Neural cell (in vitro differentiated cells): ENCODE measurements around the gene CEACAM3. TPM values are rescaled to one million over a fixed set of nuclear protein-coding genes. Genes with fewer than 3 reads are reported as not detected.

ENCODE experiments used
- H2AFZ ChIP-seq: fragments of 200-600, 300-800 bp; sonication (generic), shearing (Covaris generic); 2 replicates; pipeline ENCODE4 v1.6.0; 2014; ENCODE audit warnings: low read depth, mild to moderate bottlenecking, antibody characterized with exemption, low read length, moderate library complexity
- H3F3A ChIP-seq: fragments of 200-600 bp; shearing (Covaris generic); 2 replicates; pipeline ENCODE4 v1.6.1; 2016; ENCODE audit warnings: mild to moderate bottlenecking, moderate library complexity, mixed read lengths, antibody characterized with exemption, low read length; ENCODE audit not compliant: insufficient read depth, poor library complexity, severe bottlenecking
- H3K27ac ChIP-seq: fragments of 200-600, 300-800 bp; sonication (generic), shearing (Covaris generic); 2 replicates; pipeline ENCODE4 v1.5.1; 2014; ENCODE audit warnings: mild to moderate bottlenecking, low read length, moderate library complexity
- H3K27me3 ChIP-seq: fragments of 300-800, 200-600 bp; sonication (generic), shearing (Covaris generic); 2 replicates; pipeline ENCODE4 v1.6.0; 2014; ENCODE audit warnings: mild to moderate bottlenecking, low read depth, low read length, moderate library complexity; ENCODE audit not compliant: insufficient read depth
- H3K36me3 ChIP-seq: fragments of 300-800, 200-600 bp; sonication (generic), shearing (Covaris generic); 2 replicates; pipeline ENCODE4 v1.5.1; 2014; ENCODE audit warnings: mild to moderate bottlenecking, antibody characterized with exemption, low read length, moderate library complexity; ENCODE audit not compliant: insufficient read depth
- H3K4me2 ChIP-seq: fragments of 300-800, 200-600 bp; sonication (generic), shearing (Covaris generic); 2 replicates; pipeline ENCODE4 v1.6.0; 2014; ENCODE audit warnings: mild to moderate bottlenecking, low read length
- H3K4me3 ChIP-seq: fragments of 300-800, 200-600 bp; sonication (generic), shearing (Covaris generic); 2 replicates; pipeline ENCODE4 v1.5.1; 2014; ENCODE audit warnings: mild to moderate bottlenecking, low read length, moderate library complexity
- H3K79me2 ChIP-seq: fragments of 200-600 bp; shearing (Covaris generic); replicated peaks from 2 replicates; pipeline ENCODE4 v1.6.0; 2014; ENCODE audit warnings: mild to moderate bottlenecking, low read length, moderate library complexity; ENCODE audit not compliant: insufficient read depth
- H3K9ac ChIP-seq: fragments of 300-800, 200-600 bp; sonication (generic), shearing (Covaris generic); 2 replicates; pipeline ENCODE4 v1.6.1; 2016; ENCODE audit warnings: mild to moderate bottlenecking, low read length, mixed read lengths
- H3K9me2 ChIP-seq: fragments of 200-600 bp; shearing (Covaris generic); 2 replicates; pipeline ENCODE4 v1.6.1; 2016; ENCODE audit warnings: mild to moderate bottlenecking, low read length, mixed read lengths; ENCODE audit not compliant: insufficient read depth
- H3K9me3 ChIP-seq: fragments of 200-600, 300-800 bp; sonication (generic), shearing (Covaris generic); 2 replicates; pipeline ENCODE4 v1.6.1; 2016; ENCODE audit warnings: mild to moderate bottlenecking, mixed run types, low read length, moderate library complexity, mixed read lengths
- H4K20me1 ChIP-seq: fragments of 200-600 bp; shearing (Covaris generic); 2 replicates; pipeline ENCODE4 v1.6.1; 2016; ENCODE audit warnings: mild to moderate bottlenecking, mixed run types; ENCODE audit not compliant: insufficient read depth
- CTCF ChIP-seq: fragments of 450-650 bp; IDR thresholded peaks from 2 replicates; pipeline ENCODE4 v1.5.1; 2014; ENCODE audit warnings: antibody characterized with exemption, mild to moderate bottlenecking, moderate library complexity; ENCODE audit not compliant: poor library complexity, severe bottlenecking
- EP300 ChIP-seq: fragments of 450-650 bp; conservative IDR thresholded peaks from 2 replicates; pipeline ENCODE4 v1.6.1; 2014; ENCODE audit warnings: antibody characterized with exemption, mild to moderate bottlenecking, moderate library complexity; ENCODE audit not compliant: poor library complexity, severe bottlenecking
- EZH2 ChIP-seq: fragments of 200-600, 300-800 bp; shearing (Covaris generic), sonication (generic); IDR thresholded peaks from 2 replicates; pipeline ENCODE4 v1.6.1; 2014; ENCODE audit warnings: antibody characterized with exemption, low read length, borderline replicate concordance, mild to moderate bottlenecking; ENCODE audit not compliant: insufficient read depth, poor library complexity, severe bottlenecking
- MXI1 ChIP-seq: fragments of 450-650 bp; conservative IDR thresholded peaks from 2 replicates; pipeline ENCODE4 v1.6.1; 2014; ENCODE audit warnings: antibody characterized with exemption, mild to moderate bottlenecking; ENCODE audit not compliant: poor library complexity, severe bottlenecking
- POLR2AphosphoS5 ChIP-seq: IDR thresholded peaks from 2 replicates; pipeline ENCODE4 v1.6.1; 2012
- RAD21 ChIP-seq: fragments of 450-650 bp; conservative IDR thresholded peaks from 2 replicates; pipeline ENCODE4 v1.6.1; 2014; ENCODE audit warnings: antibody characterized with exemption, mild to moderate bottlenecking, moderate library complexity
- REST ChIP-seq: IDR thresholded peaks from 2 replicates; pipeline ENCODE4 v1.6.1; 2012; ENCODE audit warnings: borderline replicate concordance
- SMC3 ChIP-seq: fragments of 450-650 bp; conservative IDR thresholded peaks from 2 replicates; pipeline ENCODE4 v1.6.1; 2014; ENCODE audit warnings: antibody characterized with exemption, mild to moderate bottlenecking, moderate library complexity; ENCODE audit not compliant: poor library complexity
- TAF1 ChIP-seq: IDR thresholded peaks from 2 replicates; pipeline ENCODE4 v1.6.1; 2012; ENCODE audit warnings: low read depth
- polyA plus RNA-seq: library from polyadenylated mRNA; depleted of rRNA; stranded (reverse); fragments of >200 nt; gene quantifications from 2 replicates; pipeline ENCODE4 v1.2.3, GENCODE V29; 2014

Gene CEACAM3
- polyA plus RNA-seq, 1 donor from 2014 or later, result not detected

GRCh38 chr19:41843371-41843770, 47.0 kb downstream of the CEACAM3 start:
- no peaks in the 10 kb centered on the region for H3K9me2 ChIP-seq
- no peak overlapping the region for H3K4me3 ChIP-seq
- H3K9me3 ChIP-seq, result no peaks in the 10 kb centered on the region
- no peaks in the 10 kb centered on the region for H3K79me2 ChIP-seq
- H3K4me2 ChIP-seq, result no peak overlapping the region
- H3K36me3 ChIP-seq, result no peaks in the 10 kb centered on the region
- TF ChIP-seq TAF1, result no peak
- TF ChIP-seq EP300, result no peak
- no peak for TF ChIP-seq CTCF
- TF ChIP-seq EZH2, result no peak
- no peak for TF ChIP-seq RAD21
- no peak for TF ChIP-seq MXI1
- no peak for TF ChIP-seq REST
- H2AFZ ChIP-seq, result no peak overlapping the region
- H3K27ac ChIP-seq, result no peak overlapping the region
- H3K9ac ChIP-seq, result no peak overlapping the region
- no peaks in the 10 kb centered on the region for H3F3A ChIP-seq
- H3K27me3 ChIP-seq, result no peaks in the 10 kb centered on the region
- no peaks in the 10 kb centered on the region for H4K20me1 ChIP-seq

- H3F3A ChIP-seq, result no peaks in the 10 kb centered on the region
- no peaks in the 10 kb centered on the region for H3K79me2 ChIP-seq
- H3K36me3 ChIP-seq, result no peaks in the 10 kb centered on the region
- H3K9me3 ChIP-seq, result no peaks in the 10 kb centered on the region
- TF ChIP-seq SMC3 (no peak), MXI1 (no peak), EP300 (no peak), POLR2AphosphoS5 (no peak), REST (no peak), EZH2 (no peak), CTCF (no peak), TAF1 (no peak), RAD21 (no peak)
- no peaks in the 10 kb centered on the region for H3K27me3 ChIP-seq
- H4K20me1 ChIP-seq, result no peaks in the 10 kb centered on the region
- H3K27ac ChIP-seq, result no peak within 1 kb of the TSS
- no peak within 1 kb of the TSS for H3K9ac ChIP-seq
- no peak within 1 kb of the TSS for H3K4me2 ChIP-seq
- H2AFZ ChIP-seq, result no peak within 1 kb of the TSS
- no peak within 1 kb of the TSS for H3K4me3 ChIP-seq
- no peaks in the 10 kb centered on the region for H3K9me2 ChIP-seq
These were observed 48.2 kb downstream of the CEACAM3 start, which contains the start of gene LYPD4 for GRCh38 chr19:41844601-41845000. Gene LYPD4 (minus strand): TSS chr19:41844683. CDS start chr19:41839285, 5,398 bp downstream.
